Measurements from ENCODE around the gene PTGER1. TPM values are rescaled to one million over a fixed set of nuclear protein-coding genes. Genes with fewer than 3 reads are reported as not detected.
"Not testable (repeated sequence)": the region's sequence is repeated elsewhere in the genome, so short reads cannot be mapped to it uniquely, and the experiment has no call there.

The PTGER1 gene
- total and polyA plus RNA-seq, 2 of the 13 experiments (the other 11 are each of a cell fraction or from before 2014, with no cell fraction given), result 0.13 TPM; not detected in 1

DNA sequence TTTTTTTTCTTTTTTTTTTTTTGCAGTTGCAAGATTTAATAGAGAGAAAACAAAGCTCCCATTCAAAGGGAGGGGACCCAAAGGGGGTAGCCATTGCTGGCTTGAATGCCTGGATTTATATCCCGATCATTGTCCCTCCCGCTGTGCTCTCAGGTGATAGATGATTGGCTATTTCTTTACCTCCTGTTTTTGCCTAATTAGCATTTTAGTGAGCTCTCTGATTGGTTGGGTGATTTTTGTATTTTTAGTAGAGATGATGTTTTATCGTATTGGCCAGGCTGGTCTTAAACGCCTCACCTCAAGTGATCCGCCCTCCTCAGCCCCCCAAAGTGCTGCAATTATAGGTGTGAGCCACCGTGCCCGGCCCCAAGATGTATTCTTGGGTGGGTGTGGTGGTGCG, 29.4 kb upstream of the PTGER1 start:
- ATAC-seq; BruUV-seq (replicated peaks); H4K20me1 ChIP-seq (ENCODE audit: insufficient read depth, low read length); FAIRE-seq; H2AFZ ChIP-seq (ENCODE audit: low read length); intact Hi-C loops (cut with micrococcal nuclease; ENCODE audit: unreplicated experiment); H3K36me3 ChIP-seq (replicated peaks in 1 of 2; ENCODE audit: control insufficient read depth in 1 of 2, insufficient read depth in 2 of 2, low read length in 2 of 2); H3K27me3 ChIP-seq (ENCODE audit: control insufficient read depth in 1 of 2, insufficient read depth in 2 of 2, low read length in 2 of 2); H3K9me3 ChIP-seq (ENCODE audit: low read length); H3K4me3 ChIP-seq (replicated peaks in 1 of 3; ENCODE audit: insufficient read depth in 1 of 3, low read depth in 2 of 3, low read length in 3 of 3); H3K4me2 ChIP-seq (ENCODE audit: low read depth, low read length); DNase-seq (ENCODE audit: low spot score); H3K27ac ChIP-seq (ENCODE audit: extremely low read length, insufficient read depth, low read length); H3K9ac ChIP-seq (ENCODE audit: insufficient read depth, low read depth, low read length); H3K79me2 ChIP-seq (ENCODE audit: insufficient read depth, low read length): not testable (repeated sequence)
- CTCF ChIA-PET (ENCODE audit: low intra/inter-chr PET ratio, low total read pairs), result interaction anchor here (1.3 kb wide), 1 partner anchor 52 kb away, joined by 6 read pairs; no protein-coding TSS in a partner anchor
- POLR2A ChIA-PET, result interaction anchor here (0.7 to 1.7 kb wide), 4 partner anchors 9 to 620 kb away, joined by 3 to 11 read pairs (median 6); partner anchors contain the start of gene DNAJB1
- peaks cover 73% of the 10 kb centered on the region for H3K4me1 ChIP-seq (ENCODE audit: insufficient read depth, low read length)
- WGBS (ENCODE audit: low lambda C conversion rate), result 71% methylated on average over 8 of the region's 8 CpGs
- in situ Hi-C loops (cut with HindIII; ENCODE audit: extremely low pct_ligation_motif_present, low pct_unique_long_range_greater_than_20kb), result loop anchor here (5.0 kb wide), 1 partner anchor 43 kb away; no protein-coding TSS in a partner anchor
- TF ChIP-seq MAFK (conservative IDR thresholded peaks at IDR 0.05 in 1 of 2, IDR thresholded peaks at IDR 0.05 in 1 of 2; ENCODE audit: low read length in 2 of 2), result peak in 1 of 2 experiments; percentile 11; a peak in 1 of 4 replicates

- no peak overlapping the region for H3K4me3 ChIP-seq (replicated peaks in 1 of 3; ENCODE audit: insufficient read depth in 1 of 3, low read depth in 2 of 3, low read length in 3 of 3)
- H3K4me2 ChIP-seq (ENCODE audit: low read depth, low read length), result 0 out of 2 replicates have a peak overlapping the region, but pooled peaks have one; percentile 16
- FAIRE-seq (no peak), DNase-seq (ENCODE audit: low spot score) (no peak), ATAC-seq (no peak)
- no peak overlapping the region for H3K27ac ChIP-seq (ENCODE audit: extremely low read length, insufficient read depth, low read length)
- H2AFZ ChIP-seq (ENCODE audit: low read length), result no peak overlapping the region
- no peaks in the 10 kb centered on the region for H3K9me3 ChIP-seq (ENCODE audit: low read length)
- POLR2A ChIA-PET, result interaction anchor here (1.3 to 1.7 kb wide), 3 partner anchors 10 to 51 kb away, joined by 3 to 11 read pairs (median 8); partner anchors contain the start of gene DNAJB1
- no peak for TF ChIP-seq RBM22 (optimal IDR thresholded peaks at IDR 0.05; ENCODE audit: low read length)
- TF ChIP-seq ZNF547 (CRISPR knock-in tag; IDR thresholded peaks at IDR 0.05), result no peak
- no peak for TF ChIP-seq MYC (CRISPR knock-in tag; IDR thresholded peaks at IDR 0.05; ENCODE audit: borderline replicate concordance)
- TF ChIP-seq GRHL1 (CRISPR knock-in tag; conservative IDR thresholded peaks at IDR 0.05), result no peak
- H3K4me1 ChIP-seq (ENCODE audit: insufficient read depth, low read length), result peaks cover 66% of the 10 kb centered on the region
- no peak overlapping the region for H3K9ac ChIP-seq (ENCODE audit: insufficient read depth, low read depth, low read length)
- intact Hi-C loops (cut with micrococcal nuclease; ENCODE audit: unreplicated experiment), result no loop called here
- H3K79me2 ChIP-seq (ENCODE audit: insufficient read depth, low read length), result no peaks in the 10 kb centered on the region
- CTCF ChIA-PET (ENCODE audit: low intra/inter-chr PET ratio, low total read pairs), result no interaction called here
- no peaks in the 10 kb centered on the region for H3K27me3 ChIP-seq (ENCODE audit: control insufficient read depth in 1 of 2, insufficient read depth in 2 of 2, low read length in 2 of 2)
- in situ Hi-C loops (cut with HindIII; ENCODE audit: extremely low pct_ligation_motif_present, low pct_unique_long_range_greater_than_20kb), result loop anchor here (5.0 kb wide), 1 partner anchor 44 kb away; no protein-coding TSS in a partner anchor
- no TSS peak for BruUV-seq (replicated peaks)
- H4K20me1 ChIP-seq (ENCODE audit: insufficient read depth, low read length), result no peaks in the 10 kb centered on the region
- WGBS (ENCODE audit: low lambda C conversion rate), result 35% methylated on average over 1 of the region's 1 CpG
- H3K36me3 ChIP-seq (replicated peaks in 1 of 2; ENCODE audit: control insufficient read depth in 1 of 2, insufficient read depth in 2 of 2, low read length in 2 of 2), result no peaks in the 10 kb centered on the region
Measured at GRCh38 chr19:14503285-14503684, 28.1 kb upstream of the PTGER1 start.
